Trophoblast cell (in vitro differentiated cells and primary cell): Measurements from ENCODE around the gene GULP1.

ENCODE experiments used
- DNase-seq, 2 donors: peaks; one replicate each; pipeline ENCODE4 v3.0.0-alpha.2; 2016
- H2AFZ ChIP-seq: 2 replicates; pipeline ENCODE4 v1.6.1; 2013; ENCODE audit warnings: low read length, moderate library complexity, mild to moderate bottlenecking; ENCODE audit not compliant: insufficient read depth, poor library complexity
- H2AK5ac ChIP-seq: 2 replicates; pipeline ENCODE4 v1.6.1; 2013; ENCODE audit warnings: mild to moderate bottlenecking, low read length
- H2BK120ac ChIP-seq: 2 replicates; pipeline ENCODE4 v1.6.1; 2013; ENCODE audit warnings: low read length, mild to moderate bottlenecking, moderate library complexity; ENCODE audit not compliant: insufficient read depth, poor library complexity
- H2BK12ac ChIP-seq: 2 replicates; pipeline ENCODE4 v1.6.1; 2013; ENCODE audit warnings: mild to moderate bottlenecking, low read length, moderate library complexity
- H2BK5ac ChIP-seq: 2 replicates; pipeline ENCODE4 v1.6.1; 2013; ENCODE audit warnings: low read length, low read depth, moderate library complexity, mild to moderate bottlenecking; ENCODE audit not compliant: poor library complexity
- H3K14ac ChIP-seq: 2 replicates; pipeline ENCODE4 v1.6.1; 2013; ENCODE audit warnings: mild to moderate bottlenecking, low read length
- H3K18ac ChIP-seq: 2 replicates; pipeline ENCODE4 v1.6.1; 2013; ENCODE audit warnings: mild to moderate bottlenecking, low read length
- H3K23ac ChIP-seq: 2 replicates; pipeline ENCODE4 v1.6.1; 2013; ENCODE audit warnings: low read length
- H3K27ac ChIP-seq: 2 replicates; pipeline ENCODE4 v1.5.1; 2013; ENCODE audit warnings: low read depth, mild to moderate bottlenecking, inconsistent platforms, low read length, moderate library complexity
- H3K27me3 ChIP-seq: 2 replicates; pipeline ENCODE4 v1.6.1; 2013; ENCODE audit warnings: inconsistent platforms, mild to moderate bottlenecking, low read length, moderate library complexity; ENCODE audit not compliant: insufficient read depth
- H3K36me3 ChIP-seq, 2 experiments: 1 replicate in 1 of 2; 2 replicates in 1 of 2; pipeline ENCODE4 v1.6.1; 2013; ENCODE audit warnings: low read length in 2 of 2, mild to moderate bottlenecking in 2 of 2, moderate library complexity in 1 of 2; ENCODE audit not compliant: insufficient read depth in 2 of 2, control insufficient read depth in 1 of 2
- H3K4ac ChIP-seq: 2 replicates; pipeline ENCODE4 v1.6.1; 2013; ENCODE audit warnings: low read depth, mild to moderate bottlenecking, low read length, moderate library complexity
- H3K4me1 ChIP-seq, 2 experiments: 1 replicate in 1 of 2; 2 replicates in 1 of 2; pipeline ENCODE4 v1.6.1; 2013; ENCODE audit warnings: low read length in 2 of 2, mild to moderate bottlenecking in 2 of 2, moderate library complexity in 1 of 2; ENCODE audit not compliant: insufficient read depth in 2 of 2, control insufficient read depth in 1 of 2
- H3K4me2 ChIP-seq: 2 replicates; pipeline ENCODE4 v1.6.1; 2013; ENCODE audit warnings: inconsistent platforms, mild to moderate bottlenecking, low read length, moderate library complexity
- H3K4me3 ChIP-seq: 2 replicates; pipeline ENCODE4 v1.5.1; 2013; ENCODE audit warnings: mild to moderate bottlenecking, low read depth, low read length, inconsistent platforms
- H3K79me1 ChIP-seq: one replicate; pipeline ENCODE4 v1.6.1; 2013; ENCODE audit warnings: low read length
- H3K79me2 ChIP-seq: 2 replicates; pipeline ENCODE4 v1.6.1; 2013; ENCODE audit warnings: low read length, mild to moderate bottlenecking; ENCODE audit not compliant: control insufficient read depth, insufficient read depth, poor library complexity
- H3K9ac ChIP-seq: 2 replicates; pipeline ENCODE4 v1.6.1; 2013; ENCODE audit warnings: mild to moderate bottlenecking, low read length
- H3K9me3 ChIP-seq: 2 replicates; pipeline ENCODE4 v1.6.1; 2013; ENCODE audit warnings: low read depth, mild to moderate bottlenecking, control low read depth, inconsistent platforms, low read length; ENCODE audit not compliant: insufficient read depth
- H4K12ac ChIP-seq: 2 replicates; pipeline ENCODE4 v1.6.1; 2013; ENCODE audit warnings: low read depth, mild to moderate bottlenecking, low read length, moderate library complexity
- H4K8ac ChIP-seq: 2 replicates; pipeline ENCODE4 v1.6.1; 2013; ENCODE audit warnings: low read depth, mild to moderate bottlenecking, low read length, moderate library complexity
- H4K91ac ChIP-seq: one replicate; pipeline ENCODE4 v1.6.1; 2013; ENCODE audit warnings: low read depth, mild to moderate bottlenecking, low read length, moderate library complexity
- WGBS: extraction: QIAGEN DNeasy Blood & Tissue Kit; methylation state at CpG from one replicate; pipeline ENCODE4 v1.1.7; 2013; ENCODE audit warnings: missing lambda C conversion rate; ENCODE audit not compliant: insufficient read length, insufficient coverage; ENCODE audit errors: extremely low coverage; 5-methylcytosine and 5-hydroxymethylcytosine counted together

The GULP1 gene

DNA sequence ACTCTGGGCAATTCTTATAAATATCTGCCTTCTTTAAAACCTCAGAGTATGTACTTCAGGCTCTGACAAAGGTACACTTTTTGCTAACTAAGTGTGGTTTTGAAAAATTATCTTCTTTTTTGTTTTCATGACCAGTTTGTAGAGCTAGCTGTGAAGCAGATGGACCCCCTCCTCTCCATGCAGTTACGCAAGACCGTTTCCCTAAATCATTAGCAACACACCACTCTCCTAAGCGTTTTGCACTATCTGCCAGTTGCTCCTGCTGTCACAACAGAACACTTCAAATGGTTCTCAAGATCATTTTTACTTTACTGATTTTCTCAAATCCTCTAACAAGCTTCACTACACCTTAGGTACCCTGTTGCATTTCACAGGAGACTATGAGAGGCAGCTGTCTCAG lies 53.3 kb downstream of the GULP1 start:
- Histone ChIP-seq H3K9me3 (no peaks in the 10 kb centered on the region), H2BK5ac (no peak overlapping the region), H3K18ac (no peak overlapping the region), H3K4ac (no peak overlapping the region), H3K79me1 (no peaks in the 10 kb centered on the region), H2BK12ac (no peak overlapping the region), H3K4me3 (no peak overlapping the region), H3K36me3 (peaks cover 0 to 2% of the 10 kb centered on the region in 2 experiments), H3K23ac (no peak overlapping the region), H2BK120ac (no peak overlapping the region), H3K27me3 (no peaks in the 10 kb centered on the region), H3K4me2 (no peak overlapping the region), H2AFZ (no peak overlapping the region), H3K27ac (no peak overlapping the region), H3K9ac (no peak overlapping the region), H3K14ac (no peak overlapping the region), H4K8ac (no peak overlapping the region), H2AK5ac (no peak overlapping the region), H4K12ac (no peak overlapping the region), H4K91ac (no peak overlapping the region), H3K79me2 (no peaks in the 10 kb centered on the region), H3K4me1 (no peaks in the 10 kb centered on the region)
- DNase-seq, result no peak
- WGBS, result no CpG with 5 or more reads among the region's 3 CpGs

DNA sequence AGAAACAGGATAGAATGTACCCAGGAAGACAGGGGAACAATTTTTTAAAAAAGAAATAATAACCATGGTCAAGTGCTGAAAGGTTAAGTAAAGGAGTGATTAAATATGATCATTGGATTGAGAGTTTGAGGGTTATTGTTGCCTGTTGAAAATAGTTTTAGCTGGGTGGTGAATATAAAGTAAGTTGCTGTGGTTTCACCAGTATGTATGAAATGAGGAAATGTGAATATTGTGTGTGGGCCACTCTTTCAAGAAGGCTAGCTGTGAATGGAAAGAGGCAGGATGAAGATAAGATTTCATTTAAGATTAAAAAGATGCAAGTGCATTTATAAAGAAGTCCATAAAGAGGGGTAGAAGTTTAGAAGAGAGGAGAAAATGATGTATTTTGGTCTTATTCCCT lies 53.8 kb downstream of the GULP1 start:
- H3K23ac ChIP-seq, result no peak overlapping the region
- no peak overlapping the region for H3K27ac ChIP-seq
- no peaks in the 10 kb centered on the region for H3K4me1 ChIP-seq
- no peak for DNase-seq
- H4K12ac ChIP-seq, result no peak overlapping the region
- H3K4me3 ChIP-seq, result no peak overlapping the region
- H3K9me3 ChIP-seq, result no peaks in the 10 kb centered on the region
- no peak overlapping the region for H3K18ac ChIP-seq
- no peak overlapping the region for H2BK5ac ChIP-seq
- H2BK12ac ChIP-seq, result no peak overlapping the region
- no peak overlapping the region for H4K91ac ChIP-seq
- no peak overlapping the region for H2AK5ac ChIP-seq
- H3K9ac ChIP-seq, result no peak overlapping the region
- no peaks in the 10 kb centered on the region for H3K79me2 ChIP-seq
- peaks cover 0 to 2% of the 10 kb centered on the region in 2 experiments for H3K36me3 ChIP-seq
- H3K14ac ChIP-seq, result no peak overlapping the region
- H3K4me2 ChIP-seq, result no peak overlapping the region
- H3K79me1 ChIP-seq, result no peaks in the 10 kb centered on the region
- H3K27me3 ChIP-seq, result no peaks in the 10 kb centered on the region
- H2BK120ac ChIP-seq, result no peak overlapping the region
- H2AFZ ChIP-seq, result no peak overlapping the region
- no peak overlapping the region for H4K8ac ChIP-seq
- no peak overlapping the region for H3K4ac ChIP-seq

- Histone ChIP-seq H2BK5ac (no peak overlapping the region), H3K36me3 (no peaks in the 10 kb centered on the region), H2BK12ac (no peak overlapping the region), H4K8ac (no peak overlapping the region), H3K23ac (no peak overlapping the region), H3K4me1 (no peaks in the 10 kb centered on the region), H3K4ac (no peak overlapping the region), H3K79me1 (no peaks in the 10 kb centered on the region), H4K12ac (no peak overlapping the region), H2AK5ac (no peak overlapping the region), H3K4me2 (no peak overlapping the region), H3K27ac (no peak overlapping the region), H2BK120ac (no peak overlapping the region), H2AFZ (no peak overlapping the region), H4K91ac (no peak overlapping the region), H3K4me3 (no peak overlapping the region), H3K9me3 (no peaks in the 10 kb centered on the region), H3K27me3 (no peaks in the 10 kb centered on the region), H3K14ac (no peak overlapping the region), H3K18ac (no peak overlapping the region), H3K79me2 (no peaks in the 10 kb centered on the region), H3K9ac (no peak overlapping the region)
- no peak for DNase-seq
- WGBS, result no CpG with 5 or more reads among the region's 3 CpGs
Measured at GRCh38 chr2:188345831-188346458, 54.3 kb downstream of the GULP1 start.

- no peaks in the 10 kb centered on the region for H3K9me3 ChIP-seq
- H3K4me1 ChIP-seq, result peaks cover 0 to 2% of the 10 kb centered on the region in 2 experiments
- no peak overlapping the region for H4K91ac ChIP-seq
- no peak for DNase-seq
- H3K36me3 ChIP-seq, result no peaks in the 10 kb centered on the region
- no peak overlapping the region for H2AFZ ChIP-seq
- no peak overlapping the region for H2BK12ac ChIP-seq
- no peak overlapping the region for H3K4me3 ChIP-seq
- no CpG with 5 or more reads among the region's 1 CpG for WGBS
- no peak overlapping the region for H3K18ac ChIP-seq
- no peaks in the 10 kb centered on the region for H3K79me1 ChIP-seq
- no peak overlapping the region for H2AK5ac ChIP-seq
- H2BK5ac ChIP-seq, result no peak overlapping the region
- H3K9ac ChIP-seq, result no peak overlapping the region
- no peak overlapping the region for H4K8ac ChIP-seq
- no peaks in the 10 kb centered on the region for H3K27me3 ChIP-seq
- no peak overlapping the region for H3K4me2 ChIP-seq
- H3K14ac ChIP-seq, result no peak overlapping the region
- no peak overlapping the region for H4K12ac ChIP-seq
- H3K27ac ChIP-seq, result no peak overlapping the region
- H3K4ac ChIP-seq, result no peak overlapping the region
- H3K23ac ChIP-seq, result no peak overlapping the region
- no peaks in the 10 kb centered on the region for H3K79me2 ChIP-seq
- no peak overlapping the region for H2BK120ac ChIP-seq
Measured at GRCh38 chr2:188349019-188349418, 57.3 kb downstream of the GULP1 start.
